HEK293T (cell line): Measurements from ENCODE around the gene NT5C3A.
"Not testable (repeated sequence)": the region's sequence is repeated elsewhere in the genome, so short reads cannot be mapped to it uniquely, and the experiment has no call there.

Source experiments
- CTCF ChIA-PET: fragments of 350-600 bp; formaldehyde crosslinking; extraction: SDS; loops from one replicate; lab custom pipeline; 2021; ENCODE audit warnings: antibody characterized with exemption, inconsistent platforms; lab: Yijun Ruan, JAX
- POLR2A ChIA-PET: fragments of 350-600 bp; formaldehyde crosslinking; extraction: SDS; loops from one replicate; lab custom pipeline; 2020; ENCODE audit warnings: antibody characterized with exemption, inconsistent platforms; lab: Yijun Ruan, JAX
- DNase-seq: peaks from one replicate; pipeline ENCODE4 v3.0.0; 2012; ENCODE audit warnings: mixed read lengths; ENCODE audit errors: extremely low spot score
- ARNT ChIP-seq: fragments of 450-650 bp; IDR thresholded peaks from 2 replicates; pipeline ENCODE4 v1.6.1; 2017; ENCODE audit warnings: mild to moderate bottlenecking
- BHLHE40 ChIP-seq: fragments of 450-650 bp; IDR thresholded peaks from 2 replicates; pipeline ENCODE4 v1.6.1; 2016; ENCODE audit warnings: mild to moderate bottlenecking, moderate library complexity, borderline replicate concordance
- CTBP1 ChIP-seq: fragments of 450-650 bp; IDR thresholded peaks from 2 replicates; pipeline ENCODE4 v1.6.1; 2016; ENCODE audit warnings: borderline replicate concordance
- ELF4 ChIP-seq: fragments of 450-650 bp; IDR thresholded peaks from 2 replicates; pipeline ENCODE4 v1.6.1; 2017; ENCODE audit warnings: antibody characterized with exemption
- FOXA1 ChIP-seq: fragments of 450-650 bp; IDR thresholded peaks from 2 replicates; pipeline ENCODE4 v1.6.1; 2016; ENCODE audit warnings: mild to moderate bottlenecking
- FOXK2 ChIP-seq: fragments of 450-650 bp; IDR thresholded peaks from 2 replicates; pipeline ENCODE4 v1.6.1; 2016; ENCODE audit warnings: mild to moderate bottlenecking
- FOXM1 ChIP-seq: fragments of 450-650 bp; IDR thresholded peaks from 2 replicates; pipeline ENCODE4 v1.6.1; 2017; ENCODE audit warnings: mild to moderate bottlenecking, borderline replicate concordance
- HDGF ChIP-seq: fragments of 450-650 bp; IDR thresholded peaks from 2 replicates; pipeline ENCODE4 v1.6.1; 2017; ENCODE audit warnings: antibody characterized with exemption, borderline replicate concordance
- L3MBTL2 ChIP-seq: fragments of 450-650 bp; conservative IDR thresholded peaks from 2 replicates; pipeline ENCODE4 v1.6.1; 2016; ENCODE audit warnings: mild to moderate bottlenecking
- LEF1 ChIP-seq: fragments of 450-650 bp; IDR thresholded peaks from 2 replicates; pipeline ENCODE4 v1.6.1; 2017; ENCODE audit warnings: mild to moderate bottlenecking, borderline replicate concordance
- NFRKB ChIP-seq: fragments of 450-650 bp; IDR thresholded peaks from 2 replicates; pipeline ENCODE4 v1.6.1; 2016; ENCODE audit warnings: mild to moderate bottlenecking, moderate library complexity
- SP1 ChIP-seq: fragments of 450-650 bp; IDR thresholded peaks from 2 replicates; pipeline ENCODE4 v1.6.1; 2017
- TARDBP ChIP-seq: fragments of 450-650 bp; IDR thresholded peaks from 2 replicates; pipeline ENCODE4 v1.6.1; 2016
- ZNF384 ChIP-seq: fragments of 450-650 bp; IDR thresholded peaks from 2 replicates; pipeline ENCODE4 v1.6.1; 2016
- TF ChIP-seq, protein P1 (sequence below): fragments of 450-650 bp; IDR thresholded peaks from 2 replicates; pipeline ENCODE4 v1.6.1; 2016

NT5C3A gene

DNA sequence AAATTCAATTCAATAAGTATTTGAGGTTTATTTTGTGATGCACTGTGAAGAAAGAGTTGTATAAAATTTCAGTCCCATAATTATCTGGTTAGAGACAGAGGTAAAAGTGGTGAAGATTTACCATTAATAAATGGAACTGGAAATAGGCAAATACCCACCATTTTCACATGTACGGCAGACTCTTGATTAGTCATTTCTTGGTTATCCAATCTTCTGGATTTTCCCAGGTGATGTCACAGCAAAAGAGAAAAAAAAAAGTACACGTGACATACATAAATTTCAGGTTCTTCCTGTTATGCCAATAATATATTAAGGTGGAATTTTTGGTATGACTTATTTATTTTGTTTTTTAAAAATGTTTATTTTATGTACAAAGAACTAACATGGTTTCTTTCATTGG lies 26.8 kb downstream of the NT5C3A start:
- ChIA-PET CTCF (no interaction called here), POLR2A (interaction anchor here (0.6 kb wide), 1 partner anchor 235 kb away, joined by 5 read pairs; no protein-coding TSS in a partner anchor)
- DNase-seq, result no peak
- TF ChIP-seq FOXM1 (no peak), HDGF (no peak), LEF1 (no peak), NFRKB (no peak), L3MBTL2 (no peak), ARNT (no peak), SP1 (no peak), FOXK2 (no peak)

DNA sequence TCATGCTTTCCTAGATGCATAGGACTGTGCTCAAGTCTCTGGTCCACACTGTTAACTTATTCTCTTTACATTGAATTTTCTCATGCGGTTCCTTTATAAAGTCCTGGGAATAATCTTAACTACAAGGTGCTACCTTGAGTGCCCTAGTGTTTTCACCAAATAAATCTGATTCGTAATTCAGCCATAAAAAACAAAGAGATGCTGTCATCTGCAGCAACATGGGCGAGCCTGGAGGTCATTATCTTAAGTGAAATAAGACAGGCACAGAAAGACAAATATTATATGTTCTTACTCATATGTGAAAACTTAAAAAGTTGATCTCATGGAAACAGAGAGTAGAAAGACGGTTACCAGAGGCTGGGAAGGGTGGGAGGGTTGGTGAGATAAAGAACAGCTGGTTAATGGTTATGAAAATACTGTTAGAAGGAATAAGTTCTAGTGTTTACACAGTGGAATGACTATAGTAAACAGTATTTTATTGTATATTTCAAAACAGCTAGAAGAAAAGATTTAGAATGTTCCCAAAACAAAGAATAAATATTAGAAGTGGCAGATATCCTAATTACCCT lies 38.3 kb downstream of the NT5C3A start:
- CTCF ChIA-PET, result no interaction called here

DNA sequence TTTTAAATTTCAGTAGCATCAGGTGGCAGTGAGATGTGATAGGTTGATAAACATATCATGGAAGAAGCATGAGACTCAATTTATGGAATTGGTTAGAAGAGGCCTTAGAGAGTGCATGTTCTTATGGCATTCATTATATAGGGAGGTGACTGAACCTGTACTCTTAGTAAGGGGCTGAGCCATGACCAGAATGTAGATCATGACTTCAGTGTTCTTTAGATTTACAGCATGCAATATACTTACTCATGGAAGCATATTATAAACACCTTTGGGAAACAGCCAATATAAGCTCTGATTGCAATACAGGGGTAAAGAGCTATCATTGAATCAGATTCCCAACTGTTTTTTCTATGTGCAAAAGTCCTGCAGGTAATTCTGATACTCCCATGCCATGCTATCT lies 50.2 kb downstream of the NT5C3A start:
- TF ChIP-seq HDGF (no peak), BHLHE40 (no peak), CTBP1 (no peak)
- POLR2A ChIA-PET, result no interaction called here
- DNase-seq, result no peak
- CTCF ChIA-PET, result no interaction called here

More for the DNA sequence above, 38.3 kb downstream of the NT5C3A start:
- POLR2A ChIA-PET, result interaction anchor here (1.6 kb wide), 1 partner anchor 38 kb away, joined by 3 read pairs; the partner anchor contains the start of gene NT5C3A
- DNase-seq, result no peak
- TF ChIP-seq FOXA1 (no peak), LEF1 (no peak), L3MBTL2 (no peak), ARNT (no peak), ELF4 (no peak)

DNA sequence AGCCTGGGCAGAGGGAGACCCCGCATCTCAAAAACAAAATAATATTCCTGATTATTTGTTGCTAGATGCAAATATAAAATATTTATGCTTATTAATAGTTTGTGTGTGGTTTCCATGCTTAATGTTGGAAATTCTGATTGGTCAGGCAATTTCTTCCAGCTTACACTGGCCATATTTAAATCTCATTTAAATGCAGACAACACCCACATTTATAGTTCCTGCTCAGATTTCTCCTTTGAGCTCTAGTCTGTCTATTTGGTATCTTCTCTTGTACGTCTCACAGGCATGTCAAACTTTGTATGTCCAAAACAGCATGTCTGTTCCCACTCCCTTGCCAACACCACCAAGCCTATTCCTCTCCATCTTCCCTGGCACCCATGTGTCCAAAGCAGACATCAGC lies 52.8 kb downstream of the NT5C3A start:
- TF ChIP-seq NFRKB (no peak), L3MBTL2 (no peak), FOXA1 (no peak), ELF4 (no peak), LEF1 (no peak), CTBP1 (no peak), ZNF384 (no peak), TARDBP (no peak), HDGF (no peak), FOXK2 (no peak), BHLHE40 (no peak), ARNT (no peak)
- TF ChIP-seq, protein P1, sequence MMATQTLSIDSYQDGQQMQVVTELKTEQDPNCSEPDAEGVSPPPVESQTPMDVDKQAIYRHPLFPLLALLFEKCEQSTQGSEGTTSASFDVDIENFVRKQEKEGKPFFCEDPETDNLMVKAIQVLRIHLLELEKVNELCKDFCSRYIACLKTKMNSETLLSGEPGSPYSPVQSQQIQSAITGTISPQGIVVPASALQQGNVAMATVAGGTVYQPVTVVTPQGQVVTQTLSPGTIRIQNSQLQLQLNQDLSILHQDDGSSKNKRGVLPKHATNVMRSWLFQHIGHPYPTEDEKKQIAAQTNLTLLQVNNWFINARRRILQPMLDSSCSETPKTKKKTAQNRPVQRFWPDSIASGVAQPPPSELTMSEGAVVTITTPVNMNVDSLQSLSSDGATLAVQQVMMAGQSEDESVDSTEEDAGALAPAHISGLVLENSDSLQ, result no peak
- ChIA-PET CTCF (interaction anchor here (0.5 kb wide), 1 partner anchor 1063 kb away, joined by 3 read pairs; no protein-coding TSS in a partner anchor), POLR2A (no interaction called here)
- no peak for DNase-seq

DNA sequence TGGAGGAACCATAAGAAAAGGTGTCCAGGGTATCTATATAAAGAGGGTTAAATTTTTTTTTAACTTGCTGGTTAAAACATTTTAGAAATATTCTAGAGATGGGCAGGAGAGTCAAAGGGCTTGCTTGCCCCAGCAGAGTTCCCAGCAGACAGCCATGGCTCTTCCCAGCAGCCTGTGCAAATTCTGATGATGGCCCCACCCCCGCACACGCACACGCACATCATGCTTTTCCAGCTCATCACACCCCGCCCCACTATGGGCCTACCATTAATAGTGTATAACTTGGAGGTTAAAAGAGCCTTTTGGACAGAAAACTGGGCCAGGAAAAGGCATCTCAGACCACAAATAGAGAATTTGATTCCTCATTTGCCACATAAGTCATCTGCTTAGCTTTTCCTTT lies 56.9 kb downstream of the NT5C3A start:
- POLR2A ChIA-PET, DNase-seq, CTCF ChIA-PET: not testable (repeated sequence)

DNA sequence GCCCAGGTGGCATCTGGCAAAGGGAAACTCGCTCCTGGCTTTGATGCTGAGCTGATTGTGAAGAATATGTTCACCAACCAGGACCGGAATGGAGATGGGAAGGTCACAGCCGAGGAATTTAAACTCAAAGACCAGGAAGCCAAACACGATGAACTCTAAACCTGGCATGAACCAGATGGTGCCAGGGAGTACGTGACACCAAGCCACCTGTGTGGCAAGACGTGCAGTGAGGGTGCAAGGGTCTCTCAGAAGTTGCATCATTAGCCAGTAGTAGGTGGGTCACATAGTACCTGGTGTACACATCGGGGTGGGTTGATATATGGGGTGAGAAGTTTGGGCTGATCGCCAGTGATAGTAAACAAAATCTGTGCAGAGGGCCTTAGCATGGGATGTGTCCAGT lies 57.4 kb downstream of the NT5C3A start:
- POLR2A ChIA-PET, DNase-seq, CTCF ChIA-PET: not testable (repeated sequence)

DNA sequence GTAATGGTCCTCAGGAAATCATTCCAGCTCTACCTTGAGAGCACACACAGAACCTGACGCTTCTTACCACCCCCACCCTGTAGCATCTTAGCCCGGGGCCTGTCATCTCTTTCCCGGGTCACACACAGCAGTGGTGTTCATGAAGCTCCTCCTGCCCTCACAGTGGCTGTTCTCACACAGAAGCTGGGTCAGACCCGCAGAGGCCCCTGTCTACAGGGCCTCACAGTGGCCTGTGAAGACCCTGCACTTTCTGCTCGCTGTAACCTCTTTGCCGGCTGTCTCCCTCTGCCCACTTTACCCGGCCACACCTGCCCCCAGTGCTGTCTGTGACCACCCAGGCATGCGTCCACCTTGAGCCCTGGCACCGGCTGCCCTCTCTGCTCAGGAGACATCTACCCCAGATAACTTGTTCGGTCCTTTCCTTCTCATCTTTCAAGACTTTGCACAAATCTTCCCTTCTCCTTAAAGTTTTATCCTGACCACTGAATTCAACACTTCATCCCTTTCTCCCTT lies 58.4 kb downstream of the NT5C3A start:
- DNase-seq, CTCF ChIA-PET, POLR2A ChIA-PET: not testable (repeated sequence)

DNA sequence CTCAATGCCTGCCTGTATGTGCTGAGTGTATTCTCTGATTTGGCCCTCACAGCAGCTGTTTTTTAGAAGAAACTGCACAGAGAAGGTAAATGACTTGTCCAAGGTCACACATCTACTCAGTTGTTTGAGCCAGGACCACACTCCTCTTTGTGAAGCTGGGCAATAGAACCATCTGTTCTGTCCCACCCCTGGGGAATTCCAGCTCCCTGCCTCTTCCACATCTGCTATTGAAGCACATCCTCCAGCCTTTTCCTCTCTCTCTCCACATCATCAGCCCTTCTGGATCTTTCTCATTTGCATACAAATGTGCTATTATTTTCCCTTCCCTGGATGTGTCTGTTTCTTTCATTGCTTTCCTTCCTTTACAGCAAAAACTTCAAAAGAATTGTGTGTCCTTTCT lies 59.5 kb downstream of the NT5C3A start:
- DNase-seq, CTCF ChIA-PET, POLR2A ChIA-PET: not testable (repeated sequence)

DNA sequence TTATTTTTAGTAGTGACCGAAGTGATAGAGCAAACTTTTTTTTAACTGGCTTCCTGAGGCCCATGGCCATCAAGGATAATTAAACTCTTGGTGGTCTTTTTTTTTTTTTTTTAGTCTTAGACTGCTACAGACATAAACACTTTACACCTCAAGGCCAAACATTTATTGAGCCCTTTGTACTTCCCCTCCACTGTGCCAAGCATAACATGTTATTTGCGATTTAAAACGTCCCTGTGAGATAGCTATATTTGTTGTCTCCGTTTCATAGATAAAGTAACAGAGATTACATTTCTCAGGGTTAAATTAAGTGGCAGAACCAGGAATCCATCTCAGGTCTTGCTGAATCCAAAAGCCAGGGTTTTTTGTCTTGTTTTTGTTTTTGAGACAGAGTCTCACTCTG lies 63.2 kb downstream of the NT5C3A start:
- DNase-seq, POLR2A ChIA-PET, CTCF ChIA-PET: not testable (repeated sequence)

DNA sequence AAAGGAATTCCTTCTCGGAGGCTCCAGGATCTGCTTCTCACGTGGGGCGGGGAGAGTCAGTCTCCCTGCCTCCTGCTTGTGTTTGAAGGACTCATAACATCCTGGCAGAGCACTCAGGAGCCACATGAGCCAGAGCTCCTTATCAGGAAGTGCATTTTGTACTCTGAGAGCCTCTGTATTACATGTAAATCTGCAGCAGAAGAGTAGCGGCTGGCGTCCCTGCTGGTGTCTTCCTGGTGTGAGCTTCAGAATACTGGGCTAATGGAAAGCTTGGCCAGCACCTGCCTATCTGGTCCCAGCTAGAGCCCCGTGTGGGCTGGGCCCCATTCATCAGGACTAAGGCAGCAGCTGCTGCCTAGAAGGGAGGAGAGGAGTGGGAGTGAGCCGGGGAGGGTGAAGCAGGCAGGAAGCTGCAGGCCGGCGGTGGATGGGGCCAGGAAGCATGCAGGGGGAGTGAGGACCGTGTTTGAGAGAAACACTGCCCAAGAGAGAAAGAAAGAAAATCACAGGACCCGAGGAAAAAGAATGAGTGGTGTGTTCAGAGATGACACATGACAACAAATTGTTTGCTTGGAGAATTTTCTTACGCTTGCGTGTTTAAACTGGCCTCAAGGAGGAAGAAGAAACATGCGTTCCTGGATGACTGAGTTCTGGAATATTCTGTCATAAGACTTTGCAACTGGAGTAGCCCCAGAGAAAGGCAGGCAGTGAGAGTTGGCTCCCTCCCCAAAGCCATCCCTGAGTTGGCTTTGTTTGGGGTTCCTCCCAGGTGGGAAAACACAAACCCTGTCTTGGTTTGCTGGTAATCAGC lies 64.0 kb downstream of the NT5C3A start:
- POLR2A ChIA-PET, DNase-seq, CTCF ChIA-PET: not testable (repeated sequence)

DNA sequence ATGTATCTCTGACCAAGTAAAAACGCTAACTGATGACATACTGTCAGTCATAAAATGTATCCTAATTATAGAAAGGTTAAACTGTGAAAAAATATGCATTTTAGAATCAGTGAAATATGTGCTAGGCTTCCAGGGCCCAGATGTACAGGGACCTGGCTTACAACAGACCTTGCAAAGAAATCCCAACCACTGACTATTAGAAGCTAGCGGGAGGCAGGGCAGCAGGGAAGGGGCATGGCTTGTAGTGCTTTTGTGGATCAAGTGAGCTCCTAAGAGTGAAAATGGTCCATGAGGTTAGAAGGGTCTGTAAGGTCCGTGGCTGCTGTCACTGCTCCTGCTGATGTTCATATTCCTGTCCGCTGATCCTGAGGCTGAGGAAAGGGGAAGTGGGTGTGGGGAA lies 64.6 kb downstream of the NT5C3A start:
- not testable (repeated sequence) for DNase-seq

DNA sequence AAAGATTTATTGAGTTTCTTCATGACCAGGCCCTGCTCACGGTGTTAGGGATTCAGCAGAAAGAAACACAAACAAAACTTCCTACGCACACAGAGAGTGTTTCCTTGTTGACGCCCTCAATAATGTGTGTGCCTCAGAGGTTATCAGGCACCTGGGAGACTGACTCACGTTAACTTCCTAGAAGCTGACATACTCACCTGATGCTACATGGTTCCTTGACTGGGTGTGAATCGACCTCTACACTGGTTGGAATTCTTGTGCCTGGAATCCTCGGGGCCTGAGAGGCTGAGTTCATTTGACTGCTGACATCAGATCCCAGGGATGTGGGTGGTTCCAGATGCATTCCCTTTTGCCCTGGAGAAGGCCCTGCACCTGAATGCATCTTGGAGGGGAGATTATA lies 69.8 kb downstream of the NT5C3A start:
- DNase-seq, POLR2A ChIA-PET, CTCF ChIA-PET: not testable (repeated sequence)

More for the DNA sequence above, 64.6 kb downstream of the NT5C3A start:
- POLR2A ChIA-PET, CTCF ChIA-PET: not testable (repeated sequence)

DNA sequence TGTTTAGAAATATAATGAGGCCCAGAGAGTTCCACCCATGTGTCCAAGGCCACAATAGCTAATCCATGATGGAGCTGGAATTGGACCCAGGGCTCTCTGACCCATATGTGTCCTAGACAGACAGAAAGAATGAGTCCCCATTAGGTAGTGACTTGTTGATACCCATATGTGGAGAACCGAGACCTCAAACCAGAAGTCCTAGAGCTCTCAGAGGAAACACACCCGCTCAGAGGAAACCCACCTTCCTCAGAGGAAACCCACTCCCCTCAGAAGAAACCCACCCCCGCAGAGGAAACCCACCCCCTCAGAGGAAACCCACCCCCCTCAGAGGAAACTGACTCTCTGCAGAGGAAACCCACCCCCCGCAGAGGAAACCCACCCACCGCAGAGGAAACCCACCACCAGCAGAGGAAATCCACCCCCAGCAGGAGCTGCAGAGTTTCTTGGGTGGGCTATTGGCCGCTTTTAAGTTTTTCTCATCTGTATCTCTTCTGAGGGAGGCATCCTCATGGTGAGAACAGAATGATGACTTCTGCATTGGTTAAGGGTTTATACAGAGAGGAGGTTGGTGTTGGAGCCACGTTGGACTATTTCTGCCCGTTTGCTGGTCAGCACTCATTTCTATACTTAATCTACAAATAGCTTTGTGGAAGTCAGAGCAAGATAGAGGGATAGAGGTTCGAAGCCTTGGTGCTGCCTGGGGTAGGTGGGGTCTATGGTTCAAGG lies 70.4 kb downstream of the NT5C3A start:
- CTCF ChIA-PET, DNase-seq, POLR2A ChIA-PET: not testable (repeated sequence)
